AG04450 (cell line): Measurements from ENCODE around the gene PISD. TPM values are rescaled to one million over a fixed set of nuclear protein-coding genes. Genes with fewer than 3 reads are reported as not detected.

Source experiments
- CTCF ChIA-PET: fragments of 300-600, 350-600 bp; formaldehyde crosslinking; extraction: SDS; loops from one replicate; lab custom pipeline; 2022; ENCODE audit warnings: antibody characterized with exemption, inconsistent platforms; lab: Charles Lee
- POLR2A ChIA-PET: fragments of 350-600 bp; formaldehyde crosslinking; extraction: SDS; loops from one replicate; lab custom pipeline; 2021; ENCODE audit warnings: antibody characterized with exemption, inconsistent platforms; lab: Yijun Ruan, JAX
- DNase-seq: peaks from one replicate; pipeline ENCODE4 v3.0.0-alpha.2; 2011; ENCODE audit warnings: low read depth, low spot score
- H3K27ac ChIP-seq: one replicate; pipeline ENCODE4 v1.5.1; 2012; ENCODE audit warnings: low read depth, low read length, control low read depth
- H3K27me3 ChIP-seq: one replicate; pipeline ENCODE4 v1.6.0; 2012; ENCODE audit warnings: low read length; ENCODE audit not compliant: control insufficient read depth, insufficient read depth
- H3K4me3 ChIP-seq: 2 replicates; pipeline ENCODE4 v1.5.1; 2011; ENCODE audit warnings: mild to moderate bottlenecking, low read depth, low read length, control low read depth
- H3K9me3 ChIP-seq: 2 replicates; pipeline ENCODE4 v1.5.1; 2012; ENCODE audit warnings: low read length; ENCODE audit not compliant: control insufficient read depth, insufficient read depth
- polyA plus RNA-seq: library from polyadenylated mRNA; depleted of rRNA; stranded (reverse); fragments of >200 nt; gene quantifications from 2 replicates; pipeline ENCODE4 v1.2.3, GENCODE V29; 2011
- TF ChIP-seq, protein P1 (sequence below): IDR thresholded peaks from 2 replicates; pipeline ENCODE4 v1.5.1; 2011; ENCODE audit warnings: low read depth, low read length, control low read depth, inconsistent platforms

Gene PISD
- polyA plus RNA-seq, 1 experiment, result 21.6 TPM

DNA sequence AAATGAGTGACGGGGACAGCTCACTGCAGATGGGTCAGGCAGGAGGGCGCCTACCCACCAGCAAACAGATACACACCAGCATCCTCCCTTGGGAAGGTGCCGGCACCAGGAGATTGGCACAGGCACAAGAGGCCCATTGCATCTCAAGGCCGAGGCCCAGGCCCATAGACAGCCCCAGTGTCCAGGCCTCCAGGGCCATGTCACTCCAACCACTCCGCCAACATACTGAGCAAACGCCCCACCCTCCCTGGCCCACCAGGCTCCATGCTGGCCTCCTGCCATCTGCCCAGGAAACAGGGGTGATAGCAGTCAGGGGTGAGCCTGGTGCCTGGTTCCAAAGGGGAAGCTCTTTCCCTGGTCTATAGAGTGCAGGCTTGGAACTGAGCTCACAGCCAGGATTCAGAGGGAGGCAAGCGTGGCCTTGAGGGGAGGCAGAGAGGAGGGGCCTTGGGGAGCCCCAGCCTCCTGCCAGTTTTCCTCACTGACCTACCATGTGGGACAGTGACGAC lies 34.7 kb downstream of the PISD start:
- H3K27me3 ChIP-seq, result no peaks in the 10 kb centered on the region
- POLR2A ChIA-PET, result interaction anchor here (1.0 kb wide), 1 partner anchor 71 kb away, joined by 3 read pairs; no protein-coding TSS in a partner anchor
- no peak overlapping the region for H3K27ac ChIP-seq
- no peaks in the 10 kb centered on the region; the same call in 1 of the 2 replicates for H3K9me3 ChIP-seq
- no peak for DNase-seq
- TF ChIP-seq, protein P1, sequence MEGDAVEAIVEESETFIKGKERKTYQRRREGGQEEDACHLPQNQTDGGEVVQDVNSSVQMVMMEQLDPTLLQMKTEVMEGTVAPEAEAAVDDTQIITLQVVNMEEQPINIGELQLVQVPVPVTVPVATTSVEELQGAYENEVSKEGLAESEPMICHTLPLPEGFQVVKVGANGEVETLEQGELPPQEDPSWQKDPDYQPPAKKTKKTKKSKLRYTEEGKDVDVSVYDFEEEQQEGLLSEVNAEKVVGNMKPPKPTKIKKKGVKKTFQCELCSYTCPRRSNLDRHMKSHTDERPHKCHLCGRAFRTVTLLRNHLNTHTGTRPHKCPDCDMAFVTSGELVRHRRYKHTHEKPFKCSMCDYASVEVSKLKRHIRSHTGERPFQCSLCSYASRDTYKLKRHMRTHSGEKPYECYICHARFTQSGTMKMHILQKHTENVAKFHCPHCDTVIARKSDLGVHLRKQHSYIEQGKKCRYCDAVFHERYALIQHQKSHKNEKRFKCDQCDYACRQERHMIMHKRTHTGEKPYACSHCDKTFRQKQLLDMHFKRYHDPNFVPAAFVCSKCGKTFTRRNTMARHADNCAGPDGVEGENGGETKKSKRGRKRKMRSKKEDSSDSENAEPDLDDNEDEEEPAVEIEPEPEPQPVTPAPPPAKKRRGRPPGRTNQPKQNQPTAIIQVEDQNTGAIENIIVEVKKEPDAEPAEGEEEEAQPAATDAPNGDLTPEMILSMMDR, result no peak
- CTCF ChIA-PET, result interaction anchor here (1.1 kb wide), 1 partner anchor 71 kb away, joined by 5 read pairs; no protein-coding TSS in a partner anchor
- no peak overlapping the region for H3K4me3 ChIP-seq

DNA sequence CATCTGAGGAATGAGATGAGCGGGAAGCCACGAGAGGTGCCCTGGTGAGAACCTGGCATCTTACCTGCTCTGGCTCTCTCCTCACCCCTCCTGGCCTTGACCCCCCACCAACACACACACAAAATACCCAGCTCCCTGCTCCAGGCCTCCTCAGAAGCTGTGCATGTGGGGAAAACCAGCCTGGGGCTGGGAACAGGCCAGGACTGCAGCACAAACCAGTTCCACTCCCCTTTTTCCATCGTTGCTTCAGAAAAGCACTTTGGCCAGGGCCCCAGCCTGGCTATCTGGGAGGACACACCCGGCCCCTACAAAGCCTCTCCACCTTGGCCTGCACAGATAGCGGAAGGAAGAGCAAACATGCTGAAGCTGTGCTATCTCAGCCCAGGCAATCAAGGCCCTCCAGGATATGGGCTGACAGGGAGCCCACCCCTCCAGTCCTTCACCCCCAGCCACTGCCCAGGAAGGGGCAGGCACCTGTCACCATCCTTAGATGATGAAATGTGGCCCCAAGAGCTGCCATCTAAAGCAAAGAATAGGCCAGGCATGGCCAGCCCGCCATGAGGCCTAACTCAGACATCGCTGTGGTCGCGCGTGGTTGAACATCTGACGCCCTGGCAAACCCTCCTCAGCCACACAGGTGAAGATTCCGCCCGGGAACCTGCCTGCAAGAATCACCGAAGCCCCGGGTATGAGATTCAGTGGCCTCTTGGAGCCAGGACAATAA lies 35.4 kb downstream of the PISD start:
- ChIA-PET CTCF (interaction anchor here (1.1 kb wide), 1 partner anchor 70 kb away, joined by 5 read pairs; no protein-coding TSS in a partner anchor), POLR2A (no interaction called here)
- Histone ChIP-seq H3K4me3 (no peak overlapping the region), H3K27ac (peak overlapping the region; percentile 31), H3K27me3 (no peaks in the 10 kb centered on the region), H3K9me3 (no peaks in the 10 kb centered on the region; the same call in 1 of the 2 replicates)
- TF ChIP-seq, protein P1, result no peak
- DNase-seq, result no peak

DNA sequence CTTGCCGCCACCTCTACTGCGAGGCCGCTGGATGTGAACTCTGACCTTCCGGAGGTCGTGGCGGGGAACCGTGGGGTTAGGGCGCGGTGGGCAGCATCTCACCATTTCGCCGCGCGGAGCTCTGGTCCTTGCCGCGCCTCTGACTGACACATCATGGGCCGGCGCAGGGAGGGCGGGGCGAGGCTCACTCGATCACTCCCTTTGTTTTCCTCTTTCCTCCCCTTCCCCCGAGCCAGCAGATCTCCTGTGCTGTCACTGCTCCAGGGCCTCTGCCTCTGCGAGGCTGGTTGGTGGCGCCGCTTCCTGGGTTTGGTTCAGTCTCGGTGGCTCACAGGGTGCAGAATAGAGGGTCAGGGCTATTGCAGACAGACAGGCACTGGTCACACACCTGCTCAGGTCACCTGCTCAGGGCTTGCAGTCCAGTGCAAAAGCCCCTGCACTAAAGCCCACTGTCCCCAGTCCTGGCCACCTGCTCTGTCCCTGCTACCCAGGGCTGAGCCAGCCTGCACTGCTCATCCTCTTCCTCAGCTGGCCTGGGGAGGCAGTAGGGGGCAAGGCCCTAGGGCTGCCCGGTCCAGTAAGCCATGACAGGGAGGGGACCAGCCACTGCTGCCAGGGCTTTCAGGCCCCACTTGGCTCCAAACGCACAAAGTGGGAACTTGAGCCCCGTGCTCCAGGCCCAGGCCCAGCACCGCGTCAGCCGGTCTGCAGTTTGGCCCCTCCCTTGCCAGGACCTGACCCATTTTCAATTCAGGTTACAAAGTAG lies 36.2 kb downstream of the PISD start:
- DNase-seq, result no peak
- Histone ChIP-seq H3K27ac (peak overlapping the region; percentile 31), H3K4me3 (no peak overlapping the region), H3K27me3 (no peaks in the 10 kb centered on the region), H3K9me3 (no peaks in the 10 kb centered on the region; the same call in 1 of the 2 replicates)
- ChIA-PET CTCF (no interaction called here), POLR2A (no interaction called here)
- TF ChIP-seq, protein P1, result peak; percentile 7; the same call in 1 of the 2 replicates

DNA sequence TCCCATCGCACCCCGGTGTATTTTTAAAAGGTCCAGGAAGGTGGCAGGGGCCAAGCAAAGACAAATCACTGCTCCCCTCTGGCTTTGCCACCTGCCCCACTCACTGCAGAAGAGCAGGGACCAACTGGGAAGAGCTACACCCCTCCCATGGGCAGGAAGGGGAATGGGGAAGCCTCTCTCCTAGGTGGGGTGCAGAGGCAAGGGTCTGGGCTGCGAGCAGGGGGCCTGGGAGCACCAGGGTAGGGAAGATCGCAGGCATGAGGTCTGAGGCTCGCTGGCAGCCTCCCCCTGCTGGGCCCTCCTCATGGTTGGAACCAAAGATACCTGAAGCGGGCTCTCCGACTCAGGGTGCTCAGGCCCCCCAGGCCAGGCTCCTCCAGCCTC lies 36.8 kb downstream of the PISD start:
- DNase-seq, result no peak
- no peak overlapping the region for H3K27ac ChIP-seq
- H3K4me3 ChIP-seq, result no peak overlapping the region
- POLR2A ChIA-PET, result no interaction called here
- no peaks in the 10 kb centered on the region for H3K27me3 ChIP-seq
- no peaks in the 10 kb centered on the region; the same call in 1 of the 2 replicates for H3K9me3 ChIP-seq
- CTCF ChIA-PET, result interaction anchor here (1.5 kb wide), 1 partner anchor 69 kb away, joined by 4 read pairs; no protein-coding TSS in a partner anchor
- TF ChIP-seq, protein P1, result no peak
